Subcutaneous abdominal adipose tissue (tissue), 5 donors: ENCODE results near the gene ERMARD.

Experiments used
- H3K27ac ChIP-seq: one replicate; pipeline ENCODE4 v1.7.0; 2013; ENCODE audit warnings: low read depth, mild to moderate bottlenecking, inconsistent platforms, low read length, moderate library complexity
- H3K27me3 ChIP-seq, 5 donors: one replicate each; pipeline ENCODE4 v1.7.0; 2013; ENCODE audit warnings: low read length in 5 of 5, inconsistent platforms in 1 of 5; ENCODE audit not compliant: control insufficient read depth in 5 of 5, insufficient read depth in 4 of 5
- H3K36me3 ChIP-seq, 5 donors: one replicate each; pipeline ENCODE4 v1.7.0; 2013; ENCODE audit warnings: low read length in 5 of 5; ENCODE audit not compliant: control insufficient read depth in 5 of 5, insufficient read depth in 5 of 5
- H3K4me1 ChIP-seq, 5 donors: one replicate each; pipeline ENCODE4 v1.7.0; 2013; ENCODE audit warnings: low read length in 5 of 5, mild to moderate bottlenecking in 3 of 5, moderate library complexity in 1 of 5; ENCODE audit not compliant: control insufficient read depth in 5 of 5, insufficient read depth in 5 of 5
- H3K4me3 ChIP-seq, 5 donors: one replicate each; pipeline ENCODE4 v1.7.0; 2013; ENCODE audit warnings: low read length in 5 of 5, low read depth in 1 of 5
- H3K9ac ChIP-seq, 5 donors: one replicate each; pipeline ENCODE4 v1.7.0; 2013; ENCODE audit warnings: low read length in 5 of 5, mild to moderate bottlenecking in 4 of 5, moderate library complexity in 3 of 5
- H3K9me3 ChIP-seq, 5 donors: one replicate each; pipeline ENCODE4 v1.7.0; 2013; ENCODE audit warnings: low read length in 5 of 5; ENCODE audit not compliant: control insufficient read depth in 5 of 5
- donor health status: healthy.
- donor health status: healthy.
- donor health status: healthy.
- donor health status: healthy.
- donor health status: healthy.

ERMARD gene

GRCh38 chr6:169789944-169790927, 38.8 kb downstream of the ERMARD start:
- H3K27ac ChIP-seq: peak overlapping the region; percentile 55
- peaks cover 0 to 11% (median 2%) of the 10 kb centered on the region in 5 donors for H3K27me3 ChIP-seq
- H3K4me3 ChIP-seq: peak overlapping the region; percentile 58 to 72 (median 63)
- peaks cover 3 to 24% (median 17%) of the 10 kb centered on the region in 5 donors for H3K4me1 ChIP-seq
- H3K36me3 ChIP-seq: peaks cover 0 to 2% (median 0%) of the 10 kb centered on the region in 5 donors
- H3K9ac ChIP-seq: peak overlapping the region in 3 of 5 donors; percentile 27 to 71 (median 64)
- H3K9me3 ChIP-seq: no peaks in the 10 kb centered on the region

GRCh38 chr6:169791721-169792131, 40.3 kb downstream of the ERMARD start:
- Histone ChIP-seq H3K27me3 (peaks cover 0 to 11% (median 2%) of the 10 kb centered on the region in 5 donors), H3K4me1 (peaks cover 3 to 26% (median 17%) of the 10 kb centered on the region in 5 donors), H3K9ac (no peak overlapping the region), H3K27ac (no peak overlapping the region), H3K9me3 (no peaks in the 10 kb centered on the region), H3K4me3 (no peak overlapping the region), H3K36me3 (no peaks in the 10 kb centered on the region)

GRCh38 chr6:169792306-169793015, 41.0 kb downstream of the ERMARD start:
- H3K27me3 ChIP-seq: peaks cover 0 to 11% (median 2%) of the 10 kb centered on the region in 5 donors
- H3K9ac ChIP-seq: no peak overlapping the region
- no peaks in the 10 kb centered on the region for H3K36me3 ChIP-seq
- H3K4me1 ChIP-seq: peaks cover 3 to 26% (median 17%) of the 10 kb centered on the region in 5 donors
- no peaks in the 10 kb centered on the region for H3K9me3 ChIP-seq
- H3K4me3 ChIP-seq: no peak overlapping the region
- H3K27ac ChIP-seq: no peak overlapping the region

DNA sequence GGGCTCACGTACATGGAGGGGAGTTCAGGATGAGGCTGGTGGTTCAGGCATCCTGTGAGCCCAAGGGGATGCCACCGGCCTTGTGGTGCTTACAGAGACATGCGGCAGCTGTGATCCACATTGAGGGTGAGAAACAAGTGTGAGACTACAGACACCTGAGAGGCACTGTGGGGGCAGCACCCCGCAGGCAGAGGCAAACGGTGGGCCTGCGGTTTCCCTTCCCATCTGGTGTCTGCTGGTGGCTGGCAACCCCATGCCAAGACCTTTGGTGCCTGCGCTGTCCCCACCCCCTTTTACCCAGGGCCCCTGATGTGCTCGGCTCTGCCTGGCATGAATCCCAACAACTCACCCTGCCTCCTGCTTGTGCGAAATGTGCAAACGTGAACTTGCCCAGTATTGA, 42.0 kb downstream of the ERMARD start:
- H3K9me3 ChIP-seq: no peaks in the 10 kb centered on the region
- peaks cover 0 to 11% (median 2%) of the 10 kb centered on the region in 5 donors for H3K27me3 ChIP-seq
- H3K9ac ChIP-seq: no peak overlapping the region

GRCh38 chr6:169794317-169795055, 43.1 kb downstream of the ERMARD start:
- H3K36me3 ChIP-seq: no peaks in the 10 kb centered on the region
- H3K9ac ChIP-seq: no peak overlapping the region
- H3K9me3 ChIP-seq: no peaks in the 10 kb centered on the region
- peaks cover 0 to 5% (median 0%) of the 10 kb centered on the region in 5 donors for H3K27me3 ChIP-seq
- H3K27ac ChIP-seq: no peak overlapping the region
- no peak overlapping the region for H3K4me3 ChIP-seq
- peaks cover 3 to 30% (median 19%) of the 10 kb centered on the region in 5 donors for H3K4me1 ChIP-seq

More for the DNA sequence above, 42.0 kb downstream of the ERMARD start:
- H3K27ac ChIP-seq: no peak overlapping the region
- no peak overlapping the region for H3K4me3 ChIP-seq
- H3K4me1 ChIP-seq: peaks cover 3 to 26% (median 17%) of the 10 kb centered on the region in 5 donors
- no peaks in the 10 kb centered on the region for H3K36me3 ChIP-seq

GRCh38 chr6:169795196-169795595, 43.8 kb downstream of the ERMARD start:
- Histone ChIP-seq H3K4me3 (no peak overlapping the region), H3K9ac (no peak overlapping the region), H3K27ac (no peak overlapping the region), H3K9me3 (no peaks in the 10 kb centered on the region), H3K27me3 (peaks cover 0 to 3% (median 0%) of the 10 kb centered on the region in 5 donors), H3K4me1 (peaks cover 2 to 30% (median 18%) of the 10 kb centered on the region in 5 donors), H3K36me3 (no peaks in the 10 kb centered on the region)

DNA sequence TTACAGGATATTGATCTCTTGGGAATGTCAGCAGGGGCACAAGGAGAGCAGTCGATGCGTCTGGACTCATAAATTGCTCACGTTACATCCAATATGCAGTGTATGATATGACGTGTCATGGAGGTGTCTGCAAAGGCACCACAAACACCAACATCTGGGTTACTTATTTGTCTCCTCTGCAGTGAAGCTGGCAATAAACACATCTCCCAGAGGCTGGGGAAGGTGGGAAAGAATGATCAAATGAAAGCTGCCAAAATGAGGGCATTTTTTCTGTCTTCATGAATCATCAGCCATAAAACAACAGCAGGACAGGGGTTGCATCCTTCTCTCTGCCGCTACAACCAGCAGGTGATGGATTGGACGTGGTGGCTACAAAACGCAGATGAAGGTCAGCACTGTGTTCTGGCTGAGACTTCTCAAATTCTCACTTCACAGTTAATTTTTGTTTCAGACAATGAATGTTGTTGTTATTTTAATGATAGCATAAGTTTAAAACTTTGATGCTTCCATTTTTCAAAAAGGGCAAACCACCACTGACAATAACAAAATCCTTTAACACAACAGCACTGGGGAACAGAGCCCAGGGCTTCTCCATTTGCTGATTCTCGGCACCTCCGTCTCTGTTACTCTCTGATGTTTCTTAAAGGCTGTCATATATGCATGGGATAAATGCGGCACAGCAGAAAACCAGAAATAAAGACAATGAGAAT, 47.5 kb downstream of the ERMARD start:
- Histone ChIP-seq H3K27me3 (no peaks in the 10 kb centered on the region), H3K4me3 (no peak overlapping the region), H3K9me3 (no peaks in the 10 kb centered on the region), H3K9ac (no peak overlapping the region), H3K27ac (peak overlapping the region; percentile 65), H3K4me1 (peaks cover 3 to 37% (median 23%) of the 10 kb centered on the region in 5 donors), H3K36me3 (no peaks in the 10 kb centered on the region)

DNA sequence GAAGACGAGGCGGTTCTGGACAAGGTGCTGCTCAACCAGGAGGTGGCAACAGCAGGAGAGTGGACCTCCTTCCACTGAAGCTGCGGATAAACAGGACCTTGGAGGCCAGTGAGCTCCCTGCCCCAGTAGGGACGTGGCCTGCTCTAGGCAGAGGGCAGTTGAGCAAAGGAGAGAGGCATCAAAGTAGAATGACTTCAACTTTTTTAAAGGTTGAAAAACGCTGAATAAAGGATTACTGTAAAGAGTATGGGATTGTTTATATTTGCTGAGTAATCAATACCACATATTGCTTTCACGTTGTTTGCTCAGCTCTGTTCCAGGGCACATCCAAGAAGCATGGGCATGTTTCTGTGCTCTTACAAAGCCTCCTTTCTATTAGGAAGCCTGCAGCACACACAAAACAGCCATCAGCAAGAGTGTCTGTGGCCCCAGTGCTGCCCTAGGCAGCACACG, 48.1 kb downstream of the ERMARD start:
- Histone ChIP-seq H3K4me3 (no peak overlapping the region), H3K9me3 (no peaks in the 10 kb centered on the region), H3K36me3 (no peaks in the 10 kb centered on the region), H3K27me3 (peaks cover 0 to 3% (median 0%) of the 10 kb centered on the region in 5 donors), H3K4me1 (peaks cover 3 to 37% (median 23%) of the 10 kb centered on the region in 5 donors), H3K27ac (peak overlapping the region; percentile 65), H3K9ac (no peak overlapping the region)

DNA sequence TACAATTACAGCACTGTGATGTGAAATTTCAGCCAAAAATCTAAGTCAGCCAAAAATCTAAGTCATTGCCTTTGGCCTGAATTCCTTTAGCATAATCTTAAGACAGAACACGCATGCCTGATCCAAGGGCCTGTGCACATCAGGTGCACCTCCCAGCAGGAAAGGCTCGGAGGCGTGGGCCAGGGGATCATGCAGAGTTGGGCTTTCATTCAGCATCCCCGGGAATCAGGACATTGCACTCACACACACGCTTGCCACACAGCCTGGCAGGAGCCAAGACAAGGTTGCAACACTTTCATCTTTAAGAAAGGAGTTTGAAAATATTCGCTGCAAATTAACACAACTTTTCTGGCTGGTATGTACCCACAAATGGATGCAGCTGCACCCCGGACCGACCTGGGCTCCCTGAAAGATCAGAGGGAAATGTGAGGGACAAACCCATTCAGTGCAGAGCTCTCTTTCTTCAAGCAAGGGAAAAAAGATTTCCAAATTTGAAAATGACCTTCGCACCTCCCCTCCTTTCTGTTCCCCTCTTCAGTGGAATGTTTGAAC, 48.8 kb downstream of the ERMARD start:
- no peak overlapping the region for H3K9ac ChIP-seq
- peak overlapping the region; percentile 65 for H3K27ac ChIP-seq

More for the DNA sequence above, 48.8 kb downstream of the ERMARD start:
- no peaks in the 10 kb centered on the region for H3K9me3 ChIP-seq
- H3K27me3 ChIP-seq: peaks cover 0 to 5% (median 0%) of the 10 kb centered on the region in 5 donors
- H3K4me3 ChIP-seq: no peak overlapping the region
- no peaks in the 10 kb centered on the region for H3K36me3 ChIP-seq
- H3K4me1 ChIP-seq: peaks cover 1 to 31% (median 23%) of the 10 kb centered on the region in 5 donors
